HL-60 (cell line): ENCODE results near the gene EPS8.
"Not testable (repeated sequence)": the region's sequence is repeated elsewhere in the genome, so short reads cannot be mapped to it uniquely, and the experiment has no call there.

Source experiments
- DNase-seq, 2 experiments: peaks; one replicate each; pipeline ENCODE4 v3.0.0-alpha.2; 2010 to 2020; ENCODE audit warnings: low read depth in 1 of 2, low spot score in 1 of 2
- H3K27ac ChIP-seq: fragments of 250-450 bp; sonication (Bioruptor Pico); replicated peaks from 2 replicates; pipeline ENCODE4 v1.5.1; 2020; ENCODE audit warnings: mild to moderate bottlenecking, moderate library complexity
- H3K27me3 ChIP-seq: fragments of 250-450 bp; sonication (Bioruptor Pico); 2 replicates; pipeline ENCODE4 v1.5.1; 2021; ENCODE audit warnings: mild to moderate bottlenecking, moderate library complexity; ENCODE audit not compliant: insufficient read depth, poor library complexity, severe bottlenecking
- H3K4me3 ChIP-seq: replicated peaks from 2 replicates; pipeline ENCODE4 v1.5.1; 2011; ENCODE audit warnings: mild to moderate bottlenecking, control low read depth, low read length; ENCODE audit not compliant: insufficient read depth
- GABPA ChIP-seq: IDR thresholded peaks from 2 replicates; pipeline ENCODE4 v1.6.1; 2012; ENCODE audit warnings: low read depth
- POLR2AphosphoS5 ChIP-seq: IDR thresholded peaks from 2 replicates; pipeline ENCODE4 v1.6.1; 2012; ENCODE audit warnings: low read depth
- SPI1 ChIP-seq: IDR thresholded peaks from 2 replicates; pipeline ENCODE4 v1.6.1; 2012; ENCODE audit warnings: low read depth, mild to moderate bottlenecking, borderline replicate concordance
- TF ChIP-seq, protein P1 (sequence below): IDR thresholded peaks from one replicate; pipeline ENCODE4 v1.5.1; 2011; ENCODE audit warnings: low read length, control low read depth, inconsistent platforms; ENCODE audit not compliant: insufficient read depth
- TF ChIP-seq, protein P2 (sequence below): IDR thresholded peaks from 2 replicates; pipeline ENCODE4 v1.6.1; 2012; ENCODE audit warnings: low read depth; ENCODE audit not compliant: insufficient replicate concordance

EPS8 gene

DNA sequence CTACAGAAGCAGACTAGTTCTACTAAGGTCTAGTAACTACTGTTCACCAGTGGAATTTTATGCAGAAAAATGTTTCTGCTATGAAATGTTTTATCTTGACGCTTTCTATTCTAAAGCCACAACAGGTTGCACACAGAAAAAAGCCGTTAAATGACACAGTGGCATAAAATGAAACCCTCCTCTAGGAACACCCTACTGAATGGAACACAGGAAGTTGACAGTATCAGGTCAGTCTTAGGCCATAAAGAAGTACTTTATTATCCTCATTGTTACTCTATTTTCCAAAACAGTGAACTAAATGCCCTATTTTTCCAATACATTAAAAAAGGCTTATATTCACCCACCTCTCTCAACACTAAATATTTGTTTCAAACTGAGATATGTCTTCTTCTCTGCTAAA lies 21.9 kb downstream of the EPS8 start:
- DNase-seq = no peak
- H3K27me3 ChIP-seq = no peaks in the 10 kb centered on the region
- no peak overlapping the region for H3K27ac ChIP-seq
- TF ChIP-seq, protein P1, sequence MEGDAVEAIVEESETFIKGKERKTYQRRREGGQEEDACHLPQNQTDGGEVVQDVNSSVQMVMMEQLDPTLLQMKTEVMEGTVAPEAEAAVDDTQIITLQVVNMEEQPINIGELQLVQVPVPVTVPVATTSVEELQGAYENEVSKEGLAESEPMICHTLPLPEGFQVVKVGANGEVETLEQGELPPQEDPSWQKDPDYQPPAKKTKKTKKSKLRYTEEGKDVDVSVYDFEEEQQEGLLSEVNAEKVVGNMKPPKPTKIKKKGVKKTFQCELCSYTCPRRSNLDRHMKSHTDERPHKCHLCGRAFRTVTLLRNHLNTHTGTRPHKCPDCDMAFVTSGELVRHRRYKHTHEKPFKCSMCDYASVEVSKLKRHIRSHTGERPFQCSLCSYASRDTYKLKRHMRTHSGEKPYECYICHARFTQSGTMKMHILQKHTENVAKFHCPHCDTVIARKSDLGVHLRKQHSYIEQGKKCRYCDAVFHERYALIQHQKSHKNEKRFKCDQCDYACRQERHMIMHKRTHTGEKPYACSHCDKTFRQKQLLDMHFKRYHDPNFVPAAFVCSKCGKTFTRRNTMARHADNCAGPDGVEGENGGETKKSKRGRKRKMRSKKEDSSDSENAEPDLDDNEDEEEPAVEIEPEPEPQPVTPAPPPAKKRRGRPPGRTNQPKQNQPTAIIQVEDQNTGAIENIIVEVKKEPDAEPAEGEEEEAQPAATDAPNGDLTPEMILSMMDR = no peak
- no peak overlapping the region for H3K4me3 ChIP-seq

DNA sequence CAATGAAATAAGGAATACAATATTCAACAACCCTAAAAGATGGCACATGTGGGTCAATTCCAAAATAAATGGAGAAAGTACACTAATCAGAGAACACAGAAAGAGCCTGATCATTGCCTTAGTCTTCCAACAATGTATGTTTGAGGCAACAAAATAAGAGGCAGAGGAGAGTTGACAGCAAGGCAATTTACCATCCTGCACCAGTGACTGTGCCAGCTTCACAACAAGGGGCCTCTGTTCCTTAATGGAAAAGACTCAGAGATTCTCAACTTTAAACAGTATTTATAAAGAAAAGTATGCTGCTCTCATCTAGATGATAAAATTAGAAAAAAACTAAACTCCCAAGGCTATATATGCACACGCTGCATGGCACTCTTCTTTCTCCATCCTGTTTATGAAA lies 25.9 kb downstream of the EPS8 start:
- H3K4me3 ChIP-seq = no peak overlapping the region
- H3K27ac ChIP-seq = no peak overlapping the region
- TF ChIP-seq, protein P2, sequence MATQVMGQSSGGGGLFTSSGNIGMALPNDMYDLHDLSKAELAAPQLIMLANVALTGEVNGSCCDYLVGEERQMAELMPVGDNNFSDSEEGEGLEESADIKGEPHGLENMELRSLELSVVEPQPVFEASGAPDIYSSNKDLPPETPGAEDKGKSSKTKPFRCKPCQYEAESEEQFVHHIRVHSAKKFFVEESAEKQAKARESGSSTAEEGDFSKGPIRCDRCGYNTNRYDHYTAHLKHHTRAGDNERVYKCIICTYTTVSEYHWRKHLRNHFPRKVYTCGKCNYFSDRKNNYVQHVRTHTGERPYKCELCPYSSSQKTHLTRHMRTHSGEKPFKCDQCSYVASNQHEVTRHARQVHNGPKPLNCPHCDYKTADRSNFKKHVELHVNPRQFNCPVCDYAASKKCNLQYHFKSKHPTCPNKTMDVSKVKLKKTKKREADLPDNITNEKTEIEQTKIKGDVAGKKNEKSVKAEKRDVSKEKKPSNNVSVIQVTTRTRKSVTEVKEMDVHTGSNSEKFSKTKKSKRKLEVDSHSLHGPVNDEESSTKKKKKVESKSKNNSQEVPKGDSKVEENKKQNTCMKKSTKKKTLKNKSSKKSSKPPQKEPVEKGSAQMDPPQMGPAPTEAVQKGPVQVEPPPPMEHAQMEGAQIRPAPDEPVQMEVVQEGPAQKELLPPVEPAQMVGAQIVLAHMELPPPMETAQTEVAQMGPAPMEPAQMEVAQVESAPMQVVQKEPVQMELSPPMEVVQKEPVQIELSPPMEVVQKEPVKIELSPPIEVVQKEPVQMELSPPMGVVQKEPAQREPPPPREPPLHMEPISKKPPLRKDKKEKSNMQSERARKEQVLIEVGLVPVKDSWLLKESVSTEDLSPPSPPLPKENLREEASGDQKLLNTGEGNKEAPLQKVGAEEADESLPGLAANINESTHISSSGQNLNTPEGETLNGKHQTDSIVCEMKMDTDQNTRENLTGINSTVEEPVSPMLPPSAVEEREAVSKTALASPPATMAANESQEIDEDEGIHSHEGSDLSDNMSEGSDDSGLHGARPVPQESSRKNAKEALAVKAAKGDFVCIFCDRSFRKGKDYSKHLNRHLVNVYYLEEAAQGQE = no peak
- TF ChIP-seq GABPA (no peak), POLR2AphosphoS5 (no peak), SPI1 (no peak)
- TF ChIP-seq, protein P1 = no peak
- H3K27me3 ChIP-seq = no peaks in the 10 kb centered on the region
- DNase-seq = no peak

DNA sequence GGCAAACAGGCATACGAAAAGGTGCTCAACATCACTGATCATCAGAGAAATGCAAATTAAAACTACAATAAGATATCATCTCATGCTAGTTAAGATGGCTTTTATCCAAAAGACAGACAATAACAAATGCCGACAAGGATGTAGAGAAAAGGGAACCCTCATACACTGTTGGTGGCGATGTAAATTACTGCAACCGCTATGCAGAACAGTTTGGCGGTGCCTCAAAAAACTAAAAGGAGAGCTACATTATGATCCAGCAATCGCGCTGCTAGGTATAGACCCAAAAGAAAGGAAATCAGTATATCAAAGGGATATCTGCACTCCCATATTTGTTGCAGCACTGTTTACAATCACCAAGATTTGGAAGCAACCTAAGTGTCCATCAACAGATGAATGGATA lies 27.0 kb downstream of the EPS8 start:
- DNase-seq, H3K4me3 ChIP-seq, H3K27ac ChIP-seq, H3K27me3 ChIP-seq: not testable (repeated sequence)

DNA sequence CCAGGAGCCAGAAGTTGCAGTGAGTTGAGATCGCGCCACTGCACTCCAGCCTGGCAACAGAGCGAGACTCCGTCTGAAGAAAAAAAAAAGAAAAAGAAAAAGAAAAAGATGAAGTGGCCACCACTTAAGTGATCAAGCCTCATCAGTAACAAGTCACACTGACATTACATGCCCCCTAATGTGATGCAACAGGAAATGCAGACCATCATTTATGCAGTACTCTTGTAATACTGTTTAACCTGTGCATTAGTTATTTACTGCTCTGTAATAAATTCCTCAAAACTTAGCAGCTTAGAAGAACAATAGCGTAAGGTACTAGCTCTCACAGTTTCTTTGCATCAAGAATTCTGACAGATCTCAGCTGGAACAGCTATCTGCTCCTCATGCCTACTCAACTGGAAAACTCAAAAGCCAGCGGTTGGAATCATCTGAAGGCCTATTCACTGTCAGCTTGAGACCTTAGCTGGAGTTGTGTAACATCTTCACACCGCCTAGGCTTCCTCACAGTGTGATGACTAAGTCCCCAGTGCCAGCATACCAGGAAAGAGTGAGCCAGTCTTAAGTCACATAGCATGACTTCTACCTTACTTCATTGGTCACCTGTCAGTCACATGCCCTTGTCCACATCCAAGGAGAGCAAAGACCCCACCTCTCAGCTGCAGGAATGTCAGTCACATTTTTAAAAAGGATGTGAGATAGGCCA lies 31.5 kb downstream of the EPS8 start:
- Histone ChIP-seq H3K27ac (no peak overlapping the region), H3K4me3 (no peak overlapping the region), H3K27me3 (no peaks in the 10 kb centered on the region)
- peak in 1 of 2 experiments; percentile 69 for DNase-seq
- TF ChIP-seq POLR2AphosphoS5 (no peak), GABPA (no peak)

DNA sequence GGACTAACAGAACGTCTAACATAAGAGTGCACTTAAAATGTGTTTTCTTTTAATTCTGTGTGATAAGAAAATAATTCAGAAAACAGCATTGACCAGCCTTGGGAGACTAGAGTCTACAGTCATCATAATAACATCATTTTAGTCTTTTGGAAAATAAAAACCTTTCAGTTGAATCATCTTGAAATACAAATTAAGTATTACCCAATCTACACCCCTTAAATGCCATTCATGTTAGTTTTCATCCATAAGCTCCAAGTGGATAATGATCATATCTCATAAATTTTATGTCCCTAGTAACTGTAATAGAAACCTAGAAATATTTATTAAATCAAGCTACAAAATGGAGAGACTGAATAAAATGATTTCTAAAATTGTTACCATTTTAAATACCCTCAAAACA lies 32.4 kb downstream of the EPS8 start:
- H3K27me3 ChIP-seq = no peaks in the 10 kb centered on the region
- no peak for TF ChIP-seq SPI1
- no peak for TF ChIP-seq GABPA
- TF ChIP-seq, protein P1 = no peak
- TF ChIP-seq POLR2AphosphoS5 = no peak
- TF ChIP-seq, protein P2 = no peak
- no peak overlapping the region for H3K4me3 ChIP-seq
- no peak for DNase-seq
- no peak overlapping the region for H3K27ac ChIP-seq
